ENCODE results near the gene C1QTNF2. TPM values are rescaled to one million over a fixed set of nuclear protein-coding genes. Genes with fewer than 3 reads are reported as not detected.

The C1QTNF2 gene
- total RNA-seq, 1 donor from 2014 or later = 0.62 TPM

DNA sequence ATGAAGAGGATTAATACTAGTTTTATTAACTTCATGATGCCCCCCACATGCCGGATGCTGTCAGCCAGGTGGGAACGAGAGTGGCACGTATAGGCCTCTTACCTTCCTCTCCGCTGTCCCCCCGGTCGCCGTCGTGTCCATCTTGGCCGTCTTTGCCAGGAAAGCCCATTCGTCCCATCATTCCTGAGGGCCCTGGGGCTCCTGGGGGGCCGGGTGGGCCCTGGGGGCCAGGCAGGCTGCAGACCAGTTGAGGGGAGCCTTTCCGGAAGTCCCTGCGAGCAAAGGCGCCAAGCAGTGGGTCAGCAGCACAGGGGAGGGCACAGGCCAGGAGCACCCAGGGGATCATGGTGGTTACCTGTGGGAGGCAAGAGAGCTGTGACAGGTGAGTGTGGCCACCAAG, 15.8 kb downstream of the C1QTNF2 start:
- TF ChIP-seq, protein P1, sequence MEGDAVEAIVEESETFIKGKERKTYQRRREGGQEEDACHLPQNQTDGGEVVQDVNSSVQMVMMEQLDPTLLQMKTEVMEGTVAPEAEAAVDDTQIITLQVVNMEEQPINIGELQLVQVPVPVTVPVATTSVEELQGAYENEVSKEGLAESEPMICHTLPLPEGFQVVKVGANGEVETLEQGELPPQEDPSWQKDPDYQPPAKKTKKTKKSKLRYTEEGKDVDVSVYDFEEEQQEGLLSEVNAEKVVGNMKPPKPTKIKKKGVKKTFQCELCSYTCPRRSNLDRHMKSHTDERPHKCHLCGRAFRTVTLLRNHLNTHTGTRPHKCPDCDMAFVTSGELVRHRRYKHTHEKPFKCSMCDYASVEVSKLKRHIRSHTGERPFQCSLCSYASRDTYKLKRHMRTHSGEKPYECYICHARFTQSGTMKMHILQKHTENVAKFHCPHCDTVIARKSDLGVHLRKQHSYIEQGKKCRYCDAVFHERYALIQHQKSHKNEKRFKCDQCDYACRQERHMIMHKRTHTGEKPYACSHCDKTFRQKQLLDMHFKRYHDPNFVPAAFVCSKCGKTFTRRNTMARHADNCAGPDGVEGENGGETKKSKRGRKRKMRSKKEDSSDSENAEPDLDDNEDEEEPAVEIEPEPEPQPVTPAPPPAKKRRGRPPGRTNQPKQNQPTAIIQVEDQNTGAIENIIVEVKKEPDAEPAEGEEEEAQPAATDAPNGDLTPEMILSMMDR (IDR thresholded peaks at IDR 0.05) = no peak
- DNase-seq (ENCODE audit: low spot score) = no peak
- Mint-ChIP-seq H3K4me3 (ENCODE audit: unreplicated experiment) (no peak overlapping the region), H3K9me3 (ENCODE audit: low read depth) (no peaks in the 10 kb centered on the region), H3K27me3 (ENCODE audit: low read depth) (no peaks in the 10 kb centered on the region), H3K27ac (ENCODE audit: unreplicated experiment) (no peak overlapping the region), H3K4me1 (ENCODE audit: low read depth) (no peaks in the 10 kb centered on the region), H3K36me3 (ENCODE audit: low read depth) (no peaks in the 10 kb centered on the region)

DNA sequence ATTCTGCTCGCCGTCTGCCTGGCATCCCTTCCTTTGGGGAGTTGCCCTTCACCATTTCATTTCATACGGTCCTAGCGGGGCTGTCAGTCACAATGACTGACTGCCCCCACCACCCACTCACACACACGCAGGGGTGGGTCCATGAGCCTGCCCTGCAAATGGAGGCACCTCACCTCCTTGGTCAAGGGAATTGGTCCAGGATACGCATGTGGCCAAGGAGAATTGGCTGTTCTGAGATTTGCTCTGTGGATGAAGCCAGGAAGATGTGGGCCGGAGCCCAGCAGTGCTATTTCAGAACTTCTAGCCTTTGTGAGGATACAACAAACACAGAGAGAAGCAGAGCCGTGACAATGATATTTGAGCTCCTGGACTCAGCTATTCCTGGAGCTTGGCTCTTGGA, 17.0 kb downstream of the C1QTNF2 start:
- H3K27ac Mint-ChIP-seq (ENCODE audit: unreplicated experiment) = no peak overlapping the region
- no peaks in the 10 kb centered on the region for H3K4me1 Mint-ChIP-seq (ENCODE audit: low read depth)
- no peaks in the 10 kb centered on the region for H3K9me3 Mint-ChIP-seq (ENCODE audit: low read depth)
- H3K27me3 Mint-ChIP-seq (ENCODE audit: low read depth) = no peaks in the 10 kb centered on the region
- no peaks in the 10 kb centered on the region for H3K36me3 Mint-ChIP-seq (ENCODE audit: low read depth)
- no peak for DNase-seq (ENCODE audit: low spot score)
- TF ChIP-seq, protein P1 (IDR thresholded peaks at IDR 0.05) = no peak
- H3K4me3 Mint-ChIP-seq (ENCODE audit: unreplicated experiment) = no peak overlapping the region

DNA sequence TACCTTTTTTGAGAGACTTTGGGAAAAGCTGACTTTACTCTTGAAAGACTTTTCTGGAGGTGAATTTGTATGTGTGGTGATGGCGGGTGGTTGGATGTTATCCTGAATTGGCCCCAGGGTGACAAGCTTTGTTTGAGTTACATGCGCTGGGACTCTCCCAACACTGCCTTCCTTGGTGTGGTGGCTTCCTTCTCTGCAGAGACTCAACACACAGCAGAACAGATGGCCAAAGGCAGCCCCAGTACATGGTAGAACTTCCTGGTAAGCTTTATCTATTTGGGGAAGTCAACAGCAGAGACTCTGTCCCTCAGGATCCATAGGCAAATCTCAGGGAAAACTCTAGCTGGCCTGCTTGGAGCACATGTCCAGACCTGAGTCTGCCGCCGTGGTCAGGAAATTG, 18.1 kb downstream of the C1QTNF2 start:
- DNase-seq (ENCODE audit: low spot score) = no peak
- H3K36me3 Mint-ChIP-seq (ENCODE audit: low read depth) = no peaks in the 10 kb centered on the region
- no peaks in the 10 kb centered on the region for H3K9me3 Mint-ChIP-seq (ENCODE audit: low read depth)
- TF ChIP-seq, protein P1 (IDR thresholded peaks at IDR 0.05) = no peak
- no peak overlapping the region for H3K4me3 Mint-ChIP-seq (ENCODE audit: unreplicated experiment)
- no peaks in the 10 kb centered on the region for H3K4me1 Mint-ChIP-seq (ENCODE audit: low read depth)
- no peaks in the 10 kb centered on the region for H3K27me3 Mint-ChIP-seq (ENCODE audit: low read depth)
- no peak overlapping the region for H3K27ac Mint-ChIP-seq (ENCODE audit: unreplicated experiment)

DNA sequence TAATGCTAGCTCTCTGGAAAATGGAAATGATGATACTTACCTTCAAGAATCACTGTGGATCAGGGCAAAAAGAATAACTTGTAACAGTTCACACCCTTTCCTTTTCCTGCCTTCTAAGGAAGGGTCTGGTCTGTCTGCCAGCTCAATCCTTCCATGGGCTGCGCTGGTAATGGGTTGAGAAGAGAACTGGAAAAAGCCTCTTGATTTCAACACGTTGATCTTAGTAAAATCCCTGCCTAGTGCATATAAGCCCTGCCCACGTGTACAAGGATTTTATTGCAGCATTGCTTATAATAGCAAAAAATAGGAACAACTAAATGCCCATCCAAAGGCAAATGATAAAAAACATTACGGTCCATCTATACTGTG, 20.5 kb downstream of the C1QTNF2 start:
- H3K4me1 Mint-ChIP-seq (ENCODE audit: low read depth) = peaks cover 2% of the 10 kb centered on the region
- H3K36me3 Mint-ChIP-seq (ENCODE audit: low read depth) = no peaks in the 10 kb centered on the region
- H3K9me3 Mint-ChIP-seq (ENCODE audit: low read depth) = no peaks in the 10 kb centered on the region
- TF ChIP-seq, protein P1 (IDR thresholded peaks at IDR 0.05) = no peak
- H3K27me3 Mint-ChIP-seq (ENCODE audit: low read depth) = no peaks in the 10 kb centered on the region
- H3K27ac Mint-ChIP-seq (ENCODE audit: unreplicated experiment) = no peak overlapping the region
- no peak overlapping the region for H3K4me3 Mint-ChIP-seq (ENCODE audit: unreplicated experiment)
- no peak for DNase-seq (ENCODE audit: low spot score)

DNA sequence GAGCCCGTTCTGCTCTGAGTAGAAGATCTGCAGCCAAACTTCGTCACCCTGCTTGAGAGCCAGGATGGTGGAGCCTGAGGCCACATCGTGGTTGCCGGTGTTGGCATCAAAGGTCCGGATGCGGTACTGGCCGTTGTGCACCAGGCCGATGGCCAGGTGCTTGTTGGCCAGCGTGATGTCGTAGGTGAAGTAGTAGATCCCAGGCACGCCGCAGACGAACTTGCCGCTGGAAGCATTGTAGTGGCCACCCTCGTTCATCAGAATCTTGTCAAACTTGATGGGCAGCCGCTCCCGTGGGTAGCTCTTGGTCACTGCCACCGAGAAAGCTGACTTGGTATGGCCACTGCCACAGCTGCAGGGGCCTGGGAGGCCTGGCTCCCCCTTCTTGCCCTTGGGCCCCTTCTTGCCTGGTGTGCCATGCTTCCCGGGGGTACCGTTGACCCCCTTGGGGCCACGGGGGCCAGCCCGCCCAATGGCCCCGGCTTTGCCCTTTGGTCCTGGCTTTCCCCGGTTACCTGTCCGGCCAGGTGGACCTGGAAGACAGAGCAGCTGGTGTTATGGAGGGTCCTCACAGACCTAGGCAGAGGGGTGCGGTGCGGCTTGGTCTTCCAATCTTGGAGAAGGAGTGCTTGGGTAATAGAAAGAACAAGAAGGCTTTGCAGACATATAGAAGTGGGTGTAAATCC, 21.0 kb downstream of the C1QTNF2 start:
- peaks cover 2% of the 10 kb centered on the region for H3K4me1 Mint-ChIP-seq (ENCODE audit: low read depth)
- H3K36me3 Mint-ChIP-seq (ENCODE audit: low read depth) = no peaks in the 10 kb centered on the region
- TF ChIP-seq, protein P1 (IDR thresholded peaks at IDR 0.05) = no peak
- no peak overlapping the region for H3K4me3 Mint-ChIP-seq (ENCODE audit: unreplicated experiment)
- DNase-seq (ENCODE audit: low spot score) = no peak
- no peaks in the 10 kb centered on the region for H3K27me3 Mint-ChIP-seq (ENCODE audit: low read depth)
- H3K9me3 Mint-ChIP-seq (ENCODE audit: low read depth) = no peaks in the 10 kb centered on the region
- H3K27ac Mint-ChIP-seq (ENCODE audit: unreplicated experiment) = no peak overlapping the region
